ENCODE data around the gene HERC3. TPM values are rescaled to one million over a fixed set of nuclear protein-coding genes. Genes with fewer than 3 reads are reported as not detected.
A peak's percentile ranks its signal among the peaks of the same experiment; 100 is the strongest.

The HERC3 gene
- total and polyA plus RNA-seq, 3 donors from 2014 or later: 8.1 to 15.7 (median 14.6) TPM

- Histone ChIP-seq H3K27ac (no peak overlapping the region), H3K4me3 (no peak overlapping the region), H3K4me1 (peaks cover 4% of the 10 kb centered on the region), H3K36me3 (ENCODE audit: low read depth, missing control alignments) (no peaks in the 10 kb centered on the region), H3K27me3 (no peaks in the 10 kb centered on the region), H3K9me3 (no peaks in the 10 kb centered on the region)
- no peak for DNase-seq
- 60 to 90% methylated on average over 1 to 2 of the region's 2 CpGs for WGBS, 2 donors
- intact Hi-C loops (cut with DNase I; ENCODE audit: low total_unique reads): loop anchor here (10.0 kb wide), 1 partner anchor 322 kb away; no protein-coding TSS in a partner anchor
- TF ChIP-seq POLR2A (IDR thresholded peaks at IDR 0.05) (no peak), CTCF (IDR thresholded peaks at IDR 0.05) (no peak)
Observed at GRCh38 chr4:88702782-88703181, 110.5 kb downstream of the HERC3 start.

- Histone ChIP-seq H3K36me3 (ENCODE audit: low read depth, missing control alignments) (no peaks in the 10 kb centered on the region), H3K27me3 (no peaks in the 10 kb centered on the region), H3K9me3 (no peaks in the 10 kb centered on the region), H3K4me1 (peaks cover 4% of the 10 kb centered on the region), H3K4me3 (no peak overlapping the region), H3K27ac (no peak overlapping the region)
- intact Hi-C loops (cut with DNase I; ENCODE audit: low total_unique reads): loop anchor here (10.0 kb wide), 1 partner anchor 320 kb away; no protein-coding TSS in a partner anchor
- DNase-seq: no peak
- no peak for TF ChIP-seq POLR2A (IDR thresholded peaks at IDR 0.05)
Observed at GRCh38 chr4:88705223-88705622, 112.9 kb downstream of the HERC3 start.

GRCh38 chr4:88705805-88706492 is 113.7 kb downstream of the HERC3 start:
- intact Hi-C loops (cut with DNase I; ENCODE audit: low total_unique reads): loop anchor here (10.0 kb wide), 1 partner anchor 319 kb away; no protein-coding TSS in a partner anchor
- H3K27me3 ChIP-seq: no peaks in the 10 kb centered on the region
- no peak for DNase-seq
- H3K9me3 ChIP-seq: no peaks in the 10 kb centered on the region
- H3K36me3 ChIP-seq (ENCODE audit: low read depth, missing control alignments): no peaks in the 10 kb centered on the region
- no peak overlapping the region for H3K4me3 ChIP-seq
- WGBS, 2 donors: 63 to 70% methylated on average over 3 of the region's 3 CpGs
- H3K4me1 ChIP-seq: peaks cover 4% of the 10 kb centered on the region
- no peak for TF ChIP-seq POLR2A (IDR thresholded peaks at IDR 0.05)
- no peak for TF ChIP-seq CTCF (IDR thresholded peaks at IDR 0.05)
- H3K27ac ChIP-seq: no peak overlapping the region

GRCh38 chr4:88706574-88706973 is 114.3 kb downstream of the HERC3 start:
- H3K4me1 ChIP-seq: peaks cover 4% of the 10 kb centered on the region
- intact Hi-C loops (cut with DNase I; ENCODE audit: low total_unique reads): loop anchor here (10.0 kb wide), 1 partner anchor 318 kb away; no protein-coding TSS in a partner anchor
- no peaks in the 10 kb centered on the region for H3K27me3 ChIP-seq
- 33% methylated on average over 9 of the region's 9 CpGs for WGBS, 2 donors
- H3K27ac ChIP-seq: peak overlapping the region in 1 of 2 donors; percentile 17
- DNase-seq: peak; percentile 51
- no peaks in the 10 kb centered on the region for H3K36me3 ChIP-seq (ENCODE audit: low read depth, missing control alignments)
- TF ChIP-seq CTCF (IDR thresholded peaks at IDR 0.05): peak; percentile 17 to 73 (median 62)
- no peak for TF ChIP-seq POLR2A (IDR thresholded peaks at IDR 0.05)
- no peak overlapping the region for H3K4me3 ChIP-seq
- H3K9me3 ChIP-seq: no peaks in the 10 kb centered on the region

GRCh38 chr4:88709989-88710388 is 117.7 kb downstream of the HERC3 start:
- no peaks in the 10 kb centered on the region for H3K9me3 ChIP-seq
- intact Hi-C loops (cut with DNase I; ENCODE audit: low total_unique reads): loop anchor here (10.0 kb wide), 1 partner anchor 315 kb away; no protein-coding TSS in a partner anchor
- no peak overlapping the region for H3K4me3 ChIP-seq
- H3K27ac ChIP-seq: no peak overlapping the region
- 95 to 97% methylated on average over 1 of the region's 1 CpG for WGBS, 2 donors
- no peak for DNase-seq
- peaks cover 4% of the 10 kb centered on the region for H3K4me1 ChIP-seq
- H3K36me3 ChIP-seq (ENCODE audit: low read depth, missing control alignments): no peaks in the 10 kb centered on the region
- H3K27me3 ChIP-seq: no peaks in the 10 kb centered on the region
- TF ChIP-seq POLR2A (IDR thresholded peaks at IDR 0.05): no peak
- no peak for TF ChIP-seq CTCF (IDR thresholded peaks at IDR 0.05)

Data from testis (tissue), 3 donors.